ENCODE measurements around the gene NLRP3.

The NLRP3 gene

GRCh38 chr1:247467129-247467528 lies 51.2 kb downstream of the NLRP3 start:
- H3K4me3 ChIP-seq (ENCODE audit: low read depth, low read length), result no peak overlapping the region
- ChIA-PET CTCF (no interaction called here), POLR2A (no interaction called here)
- TF ChIP-seq, protein P1, sequence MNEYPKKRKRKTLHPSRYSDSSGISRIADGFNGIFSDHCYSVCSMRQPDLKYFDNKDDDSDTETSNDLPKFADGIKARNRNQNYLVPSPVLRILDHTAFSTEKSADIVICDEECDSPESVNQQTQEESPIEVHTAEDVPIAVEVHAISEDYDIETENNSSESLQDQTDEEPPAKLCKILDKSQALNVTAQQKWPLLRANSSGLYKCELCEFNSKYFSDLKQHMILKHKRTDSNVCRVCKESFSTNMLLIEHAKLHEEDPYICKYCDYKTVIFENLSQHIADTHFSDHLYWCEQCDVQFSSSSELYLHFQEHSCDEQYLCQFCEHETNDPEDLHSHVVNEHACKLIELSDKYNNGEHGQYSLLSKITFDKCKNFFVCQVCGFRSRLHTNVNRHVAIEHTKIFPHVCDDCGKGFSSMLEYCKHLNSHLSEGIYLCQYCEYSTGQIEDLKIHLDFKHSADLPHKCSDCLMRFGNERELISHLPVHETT (tag by site-specific recombination; IDR thresholded peaks at IDR 0.05), result no peak
- TF ChIP-seq ZNF596 (tag by site-specific recombination; IDR thresholded peaks at IDR 0.05) (no peak), ZNF658 (tag by site-specific recombination; IDR thresholded peaks at IDR 0.05) (no peak), ZNF677 (tag by site-specific recombination; IDR thresholded peaks at IDR 0.05) (no peak), ZNF548 (tag by site-specific recombination; IDR thresholded peaks at IDR 0.05) (no peak), ZNF140 (tag by site-specific recombination; IDR thresholded peaks at IDR 0.05) (no peak), ZNF157 (tag by site-specific recombination; IDR thresholded peaks at IDR 0.05) (no peak)
- no peaks in the 10 kb centered on the region for H3K4me1 ChIP-seq (ENCODE audit: control insufficient read depth, insufficient read depth, low read length)
- no peaks in the 10 kb centered on the region for H3K9me3 ChIP-seq (ENCODE audit: control insufficient read depth, insufficient read depth, low read depth, low read length)
- no peak overlapping the region for H3K27ac ChIP-seq (ENCODE audit: extremely low read depth, low read depth, low read length)
- H3K36me3 ChIP-seq (ENCODE audit: control insufficient read depth in 2 of 2, insufficient read depth in 1 of 2, low read length in 2 of 2), result no peaks in the 10 kb centered on the region

DNA sequence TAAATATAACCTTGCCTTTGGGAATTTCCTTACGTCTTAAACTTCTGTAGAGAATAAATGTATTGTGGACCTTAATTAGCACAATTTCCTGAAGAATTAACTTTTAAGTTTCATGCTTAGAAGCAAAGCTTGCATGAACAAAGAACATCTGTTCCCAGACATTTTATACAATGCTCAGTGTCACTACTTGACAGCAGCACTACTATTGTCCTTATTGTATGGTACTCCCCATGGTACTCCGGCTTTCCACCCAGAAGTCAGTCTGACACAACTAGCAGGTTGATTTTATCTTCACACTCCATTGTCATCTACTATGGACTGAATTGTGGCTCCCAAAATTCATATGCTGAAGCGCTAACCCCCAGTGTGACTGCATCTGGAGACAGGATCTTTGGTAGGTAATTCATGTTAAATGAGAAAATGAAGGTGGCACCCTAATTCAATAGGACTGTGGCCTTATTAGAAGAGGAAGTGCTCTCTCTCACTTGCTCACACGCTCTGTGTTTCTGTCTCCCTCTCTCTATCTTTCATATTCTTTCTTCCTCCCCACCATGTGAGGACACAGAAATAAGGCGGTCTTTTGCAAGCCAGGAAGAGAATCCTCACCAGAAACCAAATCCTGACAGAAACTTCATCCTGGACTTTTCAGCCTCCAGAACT lies 52.6 kb downstream of the NLRP3 start:
- POLR2A ChIA-PET, result no interaction called here
- H3K9me3 ChIP-seq (ENCODE audit: control insufficient read depth, insufficient read depth, low read depth, low read length), result no peaks in the 10 kb centered on the region
- no peak overlapping the region for H3K4me3 ChIP-seq (ENCODE audit: low read depth, low read length)
- no peaks in the 10 kb centered on the region for H3K36me3 ChIP-seq (ENCODE audit: control insufficient read depth in 2 of 2, insufficient read depth in 1 of 2, low read length in 2 of 2)
- no peaks in the 10 kb centered on the region for H3K4me1 ChIP-seq (ENCODE audit: control insufficient read depth, insufficient read depth, low read length)
- H3K27ac ChIP-seq (ENCODE audit: extremely low read depth, low read depth, low read length), result no peak overlapping the region
- CTCF ChIA-PET, result no interaction called here
- TF ChIP-seq ZNF157 (tag by site-specific recombination; IDR thresholded peaks at IDR 0.05) (no peak), TRIM28 (IDR thresholded peaks at IDR 0.05; ENCODE audit: borderline replicate concordance, low read length) (no peak), ZNF621 (tag by site-specific recombination; IDR thresholded peaks at IDR 0.05) (no peak), ZNF146 (tag by site-specific recombination; IDR thresholded peaks at IDR 0.05) (no peak), KLF9 (tag by site-specific recombination; IDR thresholded peaks at IDR 0.05; ENCODE audit: low read depth) (no peak), ZNF18 (tag by site-specific recombination; IDR thresholded peaks at IDR 0.05) (no peak), ZSCAN30 (tag by site-specific recombination; IDR thresholded peaks at IDR 0.05) (no peak), ZNF501 (tag by site-specific recombination; IDR thresholded peaks at IDR 0.05) (no peak), ZNF571 (tag by site-specific recombination; IDR thresholded peaks at IDR 0.05) (no peak), ZNF626 (tag by site-specific recombination; IDR thresholded peaks at IDR 0.05) (no peak), ZSCAN5A (tag by site-specific recombination; IDR thresholded peaks at IDR 0.05) (no peak), RBAK (tag by site-specific recombination; IDR thresholded peaks at IDR 0.05) (no peak), SP7 (tag by site-specific recombination; IDR thresholded peaks at IDR 0.05) (no peak), OVOL3 (tag by site-specific recombination; IDR thresholded peaks at IDR 0.05) (no peak), ZNF133 (tag by site-specific recombination; IDR thresholded peaks at IDR 0.05) (no peak), ZFP69B (tag by site-specific recombination; IDR thresholded peaks at IDR 0.05) (no peak), ZNF311 (tag by site-specific recombination; IDR thresholded peaks at IDR 0.05; ENCODE audit: borderline replicate concordance) (no peak)
- TF ChIP-seq, protein P2, sequence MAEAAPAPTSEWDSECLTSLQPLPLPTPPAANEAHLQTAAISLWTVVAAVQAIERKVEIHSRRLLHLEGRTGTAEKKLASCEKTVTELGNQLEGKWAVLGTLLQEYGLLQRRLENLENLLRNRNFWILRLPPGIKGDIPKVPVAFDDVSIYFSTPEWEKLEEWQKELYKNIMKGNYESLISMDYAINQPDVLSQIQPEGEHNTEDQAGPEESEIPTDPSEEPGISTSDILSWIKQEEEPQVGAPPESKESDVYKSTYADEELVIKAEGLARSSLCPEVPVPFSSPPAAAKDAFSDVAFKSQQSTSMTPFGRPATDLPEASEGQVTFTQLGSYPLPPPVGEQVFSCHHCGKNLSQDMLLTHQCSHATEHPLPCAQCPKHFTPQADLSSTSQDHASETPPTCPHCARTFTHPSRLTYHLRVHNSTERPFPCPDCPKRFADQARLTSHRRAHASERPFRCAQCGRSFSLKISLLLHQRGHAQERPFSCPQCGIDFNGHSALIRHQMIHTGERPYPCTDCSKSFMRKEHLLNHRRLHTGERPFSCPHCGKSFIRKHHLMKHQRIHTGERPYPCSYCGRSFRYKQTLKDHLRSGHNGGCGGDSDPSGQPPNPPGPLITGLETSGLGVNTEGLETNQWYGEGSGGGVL (tag by site-specific recombination; IDR thresholded peaks at IDR 0.05), result no peak
- TF ChIP-seq, protein P3, sequence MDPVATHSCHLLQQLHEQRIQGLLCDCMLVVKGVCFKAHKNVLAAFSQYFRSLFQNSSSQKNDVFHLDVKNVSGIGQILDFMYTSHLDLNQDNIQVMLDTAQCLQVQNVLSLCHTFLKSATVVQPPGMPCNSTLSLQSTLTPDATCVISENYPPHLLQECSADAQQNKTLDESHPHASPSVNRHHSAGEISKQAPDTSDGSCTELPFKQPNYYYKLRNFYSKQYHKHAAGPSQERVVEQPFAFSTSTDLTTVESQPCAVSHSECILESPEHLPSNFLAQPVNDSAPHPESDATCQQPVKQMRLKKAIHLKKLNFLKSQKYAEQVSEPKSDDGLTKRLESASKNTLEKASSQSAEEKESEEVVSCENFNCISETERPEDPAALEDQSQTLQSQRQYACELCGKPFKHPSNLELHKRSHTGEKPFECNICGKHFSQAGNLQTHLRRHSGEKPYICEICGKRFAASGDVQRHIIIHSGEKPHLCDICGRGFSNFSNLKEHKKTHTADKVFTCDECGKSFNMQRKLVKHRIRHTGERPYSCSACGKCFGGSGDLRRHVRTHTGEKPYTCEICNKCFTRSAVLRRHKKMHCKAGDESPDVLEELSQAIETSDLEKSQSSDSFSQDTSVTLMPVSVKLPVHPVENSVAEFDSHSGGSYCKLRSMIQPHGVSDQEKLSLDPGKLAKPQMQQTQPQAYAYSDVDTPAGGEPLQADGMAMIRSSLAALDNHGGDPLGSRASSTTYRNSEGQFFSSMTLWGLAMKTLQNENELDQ (tag by site-specific recombination; IDR thresholded peaks at IDR 0.05; ENCODE audit: low read depth), result no peak

Data from HEK293 (cell line).